ENCODE data around the gene PNMA3.
"Not testable (repeated sequence)": the region's sequence is repeated elsewhere in the genome, so short reads cannot be mapped to it uniquely, and the experiment has no call there.

Gene PNMA3

DNA sequence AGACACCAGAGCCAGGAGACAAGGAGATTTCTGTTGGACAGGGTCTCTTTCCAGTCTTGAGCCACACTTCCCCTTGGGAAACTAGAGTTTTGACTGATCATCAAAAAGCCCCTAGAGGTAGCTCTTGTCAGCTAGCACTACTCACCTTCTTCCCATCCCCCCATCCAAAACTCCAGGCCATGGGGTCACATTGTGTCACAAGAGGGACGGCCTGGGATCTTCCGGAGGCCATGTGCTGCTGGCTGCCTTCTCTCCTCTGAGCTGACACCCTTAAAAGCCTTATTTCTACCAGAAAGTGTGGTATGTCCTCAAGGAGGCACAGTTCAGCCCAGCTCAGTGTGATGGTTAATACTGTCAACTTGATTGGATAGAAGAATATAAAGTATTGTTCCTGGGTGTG is 7.8 kb downstream of the PNMA3 start:
- TF ChIP-seq TAF1 (IDR thresholded peaks at IDR 0.05; ENCODE audit: borderline replicate concordance, insufficient read depth, low read length) (no peak), POLR2AphosphoS5 (IDR thresholded peaks at IDR 0.05; ENCODE audit: low read depth, low read length) (no peak), FOXP2 (optimal IDR thresholded peaks at IDR 0.05; ENCODE audit: borderline replicate concordance, extremely low read depth, extremely low read length, insufficient read depth) (no peak), SIN3A (IDR thresholded peaks at IDR 0.05; ENCODE audit: borderline replicate concordance, insufficient read depth, low read length) (no peak)
- TF ChIP-seq, protein P1, sequence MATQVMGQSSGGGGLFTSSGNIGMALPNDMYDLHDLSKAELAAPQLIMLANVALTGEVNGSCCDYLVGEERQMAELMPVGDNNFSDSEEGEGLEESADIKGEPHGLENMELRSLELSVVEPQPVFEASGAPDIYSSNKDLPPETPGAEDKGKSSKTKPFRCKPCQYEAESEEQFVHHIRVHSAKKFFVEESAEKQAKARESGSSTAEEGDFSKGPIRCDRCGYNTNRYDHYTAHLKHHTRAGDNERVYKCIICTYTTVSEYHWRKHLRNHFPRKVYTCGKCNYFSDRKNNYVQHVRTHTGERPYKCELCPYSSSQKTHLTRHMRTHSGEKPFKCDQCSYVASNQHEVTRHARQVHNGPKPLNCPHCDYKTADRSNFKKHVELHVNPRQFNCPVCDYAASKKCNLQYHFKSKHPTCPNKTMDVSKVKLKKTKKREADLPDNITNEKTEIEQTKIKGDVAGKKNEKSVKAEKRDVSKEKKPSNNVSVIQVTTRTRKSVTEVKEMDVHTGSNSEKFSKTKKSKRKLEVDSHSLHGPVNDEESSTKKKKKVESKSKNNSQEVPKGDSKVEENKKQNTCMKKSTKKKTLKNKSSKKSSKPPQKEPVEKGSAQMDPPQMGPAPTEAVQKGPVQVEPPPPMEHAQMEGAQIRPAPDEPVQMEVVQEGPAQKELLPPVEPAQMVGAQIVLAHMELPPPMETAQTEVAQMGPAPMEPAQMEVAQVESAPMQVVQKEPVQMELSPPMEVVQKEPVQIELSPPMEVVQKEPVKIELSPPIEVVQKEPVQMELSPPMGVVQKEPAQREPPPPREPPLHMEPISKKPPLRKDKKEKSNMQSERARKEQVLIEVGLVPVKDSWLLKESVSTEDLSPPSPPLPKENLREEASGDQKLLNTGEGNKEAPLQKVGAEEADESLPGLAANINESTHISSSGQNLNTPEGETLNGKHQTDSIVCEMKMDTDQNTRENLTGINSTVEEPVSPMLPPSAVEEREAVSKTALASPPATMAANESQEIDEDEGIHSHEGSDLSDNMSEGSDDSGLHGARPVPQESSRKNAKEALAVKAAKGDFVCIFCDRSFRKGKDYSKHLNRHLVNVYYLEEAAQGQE (IDR thresholded peaks at IDR 0.05; ENCODE audit: insufficient read depth in 1 of 2, low read depth in 2 of 2, low read length in 2 of 2): no peak

GRCh38 chrX:153065389-153065788 is 9.1 kb downstream of the PNMA3 start:
- TF ChIP-seq SIN3A (IDR thresholded peaks at IDR 0.05; ENCODE audit: borderline replicate concordance, insufficient read depth, low read length) (no peak), FOXP2 (optimal IDR thresholded peaks at IDR 0.05; ENCODE audit: borderline replicate concordance, extremely low read depth, extremely low read length, insufficient read depth) (no peak), TAF1 (IDR thresholded peaks at IDR 0.05; ENCODE audit: borderline replicate concordance, insufficient read depth, low read length) (no peak), POLR2AphosphoS5 (IDR thresholded peaks at IDR 0.05; ENCODE audit: low read depth, low read length) (no peak)
- TF ChIP-seq, protein P1 (IDR thresholded peaks at IDR 0.05; ENCODE audit: insufficient read depth in 1 of 2, low read depth in 2 of 2, low read length in 2 of 2): no peak

DNA sequence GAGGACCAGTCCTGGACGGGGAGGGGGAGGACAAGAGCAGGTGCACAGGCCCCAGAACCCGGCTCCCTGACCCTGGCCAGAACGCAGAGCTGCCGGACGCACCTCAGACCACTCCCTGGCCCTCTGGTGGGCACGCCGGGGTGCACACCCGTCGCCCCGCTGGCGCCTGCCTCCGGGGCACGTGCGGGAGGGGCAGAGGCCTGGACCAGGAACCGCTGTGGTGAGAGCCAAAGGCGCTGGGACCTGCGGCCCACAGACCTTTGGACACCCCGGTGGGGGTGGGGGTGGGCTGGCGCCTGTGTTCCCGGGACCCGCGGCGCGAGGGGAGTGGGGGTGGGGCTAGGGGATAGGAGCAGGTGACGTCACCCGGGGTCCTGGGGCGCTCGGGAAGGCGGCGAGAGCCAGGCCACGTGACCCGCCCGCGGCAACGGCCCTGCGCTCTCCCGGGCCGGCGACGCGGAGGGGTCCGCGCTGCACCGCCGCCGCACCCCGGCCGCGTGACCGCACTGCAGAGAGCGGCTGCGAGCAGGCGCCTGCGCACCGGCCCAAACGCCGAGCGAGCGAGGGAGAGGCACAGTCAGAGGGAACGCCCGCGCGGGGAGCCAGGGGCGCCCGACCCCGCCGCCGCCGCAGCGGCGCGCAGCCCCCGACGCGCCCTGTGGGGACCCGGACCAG is 15.8 kb downstream of the PNMA3 start, which contains the start of gene PNMA6A:
Gene PNMA6A, plus strand, starts transcription at position 546 of the 675 bp plus-strand sequence. CDS start 609 bp downstream, outside the sequence.
- not testable (repeated sequence) for TF ChIP-seq POLR2AphosphoS5 (IDR thresholded peaks at IDR 0.05; ENCODE audit: low read depth, low read length); TAF1 (IDR thresholded peaks at IDR 0.05; ENCODE audit: borderline replicate concordance, insufficient read depth, low read length); SIN3A (IDR thresholded peaks at IDR 0.05; ENCODE audit: borderline replicate concordance, insufficient read depth, low read length)

- no peak for TF ChIP-seq TAF1 (IDR thresholded peaks at IDR 0.05; ENCODE audit: borderline replicate concordance, insufficient read depth, low read length)
- TF ChIP-seq, protein P1 (IDR thresholded peaks at IDR 0.05; ENCODE audit: insufficient read depth in 1 of 2, low read depth in 2 of 2, low read length in 2 of 2): no peak
- TF ChIP-seq SIN3A (IDR thresholded peaks at IDR 0.05; ENCODE audit: borderline replicate concordance, insufficient read depth, low read length): no peak
- no peak for TF ChIP-seq FOXP2 (optimal IDR thresholded peaks at IDR 0.05; ENCODE audit: borderline replicate concordance, extremely low read depth, extremely low read length, insufficient read depth)
- TF ChIP-seq POLR2AphosphoS5 (IDR thresholded peaks at IDR 0.05; ENCODE audit: low read depth, low read length): no peak
Measured at GRCh38 chrX:153074262-153074899, 18.1 kb downstream of the PNMA3 start.

DNA sequence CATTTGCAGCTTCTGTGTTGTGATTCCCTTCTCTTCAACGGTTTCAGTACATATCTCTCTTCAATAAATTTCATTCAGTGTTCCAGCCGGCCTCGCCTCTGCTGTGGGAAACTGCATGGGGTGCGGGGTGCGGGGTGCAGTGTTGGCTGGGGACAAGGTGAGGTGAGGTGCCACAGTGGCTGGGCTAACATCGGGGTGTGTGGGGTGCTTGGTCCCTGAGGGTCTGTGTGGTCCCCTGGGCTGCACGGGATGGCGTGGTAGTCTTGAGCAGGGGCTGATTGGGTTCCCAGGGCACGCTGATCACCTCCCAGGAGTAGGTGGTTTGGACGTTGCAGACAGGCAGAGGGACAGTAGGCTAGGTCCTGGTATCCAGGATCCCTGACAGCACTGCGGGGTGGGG is 18.7 kb downstream of the PNMA3 start:
- TF ChIP-seq SIN3A (IDR thresholded peaks at IDR 0.05; ENCODE audit: borderline replicate concordance, insufficient read depth, low read length) (no peak), FOXP2 (optimal IDR thresholded peaks at IDR 0.05; ENCODE audit: borderline replicate concordance, extremely low read depth, extremely low read length, insufficient read depth) (no peak), POLR2AphosphoS5 (IDR thresholded peaks at IDR 0.05; ENCODE audit: low read depth, low read length) (no peak), TAF1 (IDR thresholded peaks at IDR 0.05; ENCODE audit: borderline replicate concordance, insufficient read depth, low read length) (no peak)
- TF ChIP-seq, protein P1 (IDR thresholded peaks at IDR 0.05; ENCODE audit: insufficient read depth in 1 of 2, low read depth in 2 of 2, low read length in 2 of 2): no peak

Data from PFSK-1 (cell line).